Osteocyte (in vitro differentiated cells): ENCODE results near the gene HCRTR2. TPM values are rescaled to one million over a fixed set of nuclear protein-coding genes. Genes with fewer than 3 reads are reported as not detected.

Source experiments
- DNase-seq: peaks from one replicate; pipeline ENCODE4 v3.0.0; 2021; ENCODE audit warnings: mixed read lengths; ENCODE audit not compliant: unreplicated experiment; ENCODE audit errors: extremely low spot score
- H3K27ac Mint-ChIP-seq: one replicate; pipeline ENCODE4 v1.8.0; 2021; ENCODE audit warnings: mild to moderate bottlenecking, mixed read lengths; ENCODE audit not compliant: unreplicated experiment
- H3K27me3 Mint-ChIP-seq: one replicate; pipeline ENCODE4 v1.8.0; 2021; ENCODE audit warnings: mixed read lengths; ENCODE audit not compliant: unreplicated experiment
- H3K36me3 Mint-ChIP-seq: one replicate; pipeline ENCODE4 v1.8.0; 2021; ENCODE audit warnings: mixed read lengths; ENCODE audit not compliant: unreplicated experiment
- H3K4me1 Mint-ChIP-seq: one replicate; pipeline ENCODE4 v1.8.0; 2021; ENCODE audit warnings: mixed read lengths; ENCODE audit not compliant: unreplicated experiment
- H3K4me3 Mint-ChIP-seq: one replicate; pipeline ENCODE4 v1.8.0; 2021; ENCODE audit warnings: mild to moderate bottlenecking, moderate library complexity, mixed read lengths; ENCODE audit not compliant: unreplicated experiment
- H3K9me3 Mint-ChIP-seq: one replicate; pipeline ENCODE4 v1.8.0; 2021; ENCODE audit warnings: mixed read lengths; ENCODE audit not compliant: unreplicated experiment
- CTCF ChIP-seq: fragments of 200-600 bp; sonication (generic); IDR thresholded peaks from 2 replicates; pipeline ENCODE4 v1.5.0; 2021; ENCODE audit warnings: antibody characterized with exemption, mild to moderate bottlenecking, moderate library complexity
- total RNA-seq: library from RNA; stranded (reverse); gene quantifications from 2 replicates; pipeline ENCODE4 v1.2.1, GENCODE V29; 2021

HCRTR2 gene
- total RNA-seq, 1 donor from 2014 or later = not detected

DNA sequence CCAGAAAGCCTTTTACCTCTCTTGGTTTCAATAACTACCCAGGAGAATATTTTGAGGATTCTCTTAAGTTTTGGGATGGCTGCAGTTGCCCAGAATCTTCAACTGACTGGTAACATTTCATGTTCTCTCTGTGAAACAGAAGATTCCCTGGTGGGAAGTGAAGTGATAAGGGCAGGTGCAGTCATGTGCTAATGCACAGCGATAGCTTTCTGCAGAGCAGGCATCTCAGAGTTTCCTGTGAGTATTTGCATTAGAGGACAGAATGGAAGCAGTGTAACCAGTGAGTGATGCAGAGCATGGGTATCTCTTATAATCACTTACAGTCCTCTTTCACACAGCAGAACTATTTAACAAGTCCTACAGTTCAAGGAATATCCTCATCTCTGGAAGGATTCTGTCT is 76.1 kb downstream of the HCRTR2 start:
- no peaks in the 10 kb centered on the region for H3K4me1 Mint-ChIP-seq
- TF ChIP-seq CTCF = no peak
- H3K27me3 Mint-ChIP-seq = peaks cover 10% of the 10 kb centered on the region
- no peak overlapping the region for H3K4me3 Mint-ChIP-seq
- no peak for DNase-seq
- no peaks in the 10 kb centered on the region for H3K9me3 Mint-ChIP-seq
- H3K36me3 Mint-ChIP-seq = no peaks in the 10 kb centered on the region
- H3K27ac Mint-ChIP-seq = no peak overlapping the region

- Mint-ChIP-seq H3K36me3 (no peaks in the 10 kb centered on the region), H3K27me3 (peaks cover 10% of the 10 kb centered on the region), H3K4me3 (no peak overlapping the region), H3K9me3 (no peaks in the 10 kb centered on the region), H3K27ac (no peak overlapping the region), H3K4me1 (no peaks in the 10 kb centered on the region)
- TF ChIP-seq CTCF = no peak
- no peak for DNase-seq
Observed at GRCh38 chr6:55255113-55255512, 80.8 kb downstream of the HCRTR2 start.

- Mint-ChIP-seq H3K36me3 (no peaks in the 10 kb centered on the region), H3K4me3 (no peak overlapping the region), H3K27me3 (peaks cover 2% of the 10 kb centered on the region), H3K27ac (no peak overlapping the region), H3K4me1 (no peaks in the 10 kb centered on the region), H3K9me3 (no peaks in the 10 kb centered on the region)
- TF ChIP-seq CTCF = no peak
- DNase-seq = no peak
Observed at GRCh38 chr6:55260181-55260580, 85.9 kb downstream of the HCRTR2 start.

DNA sequence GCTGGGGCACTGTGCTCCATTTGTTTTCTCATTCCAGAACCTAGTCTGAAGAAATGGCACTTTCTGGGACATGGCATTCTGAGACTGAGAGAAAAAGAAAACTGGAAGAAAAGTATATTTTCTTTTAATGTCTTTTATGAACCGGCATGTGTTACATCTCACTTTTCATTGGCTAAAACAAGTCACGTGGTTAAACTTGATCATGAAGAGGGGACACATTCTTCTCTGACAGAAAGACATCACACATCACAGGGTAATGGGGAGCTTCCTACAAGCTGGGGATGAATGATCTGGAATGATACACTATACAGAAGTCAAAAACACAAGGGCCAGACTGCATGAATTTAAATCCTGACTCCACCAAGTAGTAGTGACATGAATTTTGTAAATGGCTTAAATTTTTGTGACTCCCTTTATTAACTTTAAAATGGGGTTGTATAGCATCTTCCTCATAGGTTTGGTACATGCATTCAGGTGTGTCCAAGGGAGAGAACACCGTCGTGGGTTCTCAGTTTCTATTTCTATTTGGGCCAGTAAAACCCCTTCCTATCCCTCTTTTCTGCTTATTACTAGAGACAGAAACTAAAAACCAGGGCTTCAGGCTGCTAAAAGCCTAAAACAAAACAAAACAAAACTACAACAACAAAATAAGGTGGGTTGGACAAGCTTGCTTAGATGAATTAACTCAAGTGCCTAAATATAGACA is 91.2 kb downstream of the HCRTR2 start:
- H3K27me3 Mint-ChIP-seq = peaks cover 2% of the 10 kb centered on the region
- TF ChIP-seq CTCF = no peak
- no peaks in the 10 kb centered on the region for H3K36me3 Mint-ChIP-seq
- no peaks in the 10 kb centered on the region for H3K9me3 Mint-ChIP-seq
- DNase-seq = no peak
- H3K27ac Mint-ChIP-seq = no peak overlapping the region
- no peaks in the 10 kb centered on the region for H3K4me1 Mint-ChIP-seq
- H3K4me3 Mint-ChIP-seq = no peak overlapping the region

DNA sequence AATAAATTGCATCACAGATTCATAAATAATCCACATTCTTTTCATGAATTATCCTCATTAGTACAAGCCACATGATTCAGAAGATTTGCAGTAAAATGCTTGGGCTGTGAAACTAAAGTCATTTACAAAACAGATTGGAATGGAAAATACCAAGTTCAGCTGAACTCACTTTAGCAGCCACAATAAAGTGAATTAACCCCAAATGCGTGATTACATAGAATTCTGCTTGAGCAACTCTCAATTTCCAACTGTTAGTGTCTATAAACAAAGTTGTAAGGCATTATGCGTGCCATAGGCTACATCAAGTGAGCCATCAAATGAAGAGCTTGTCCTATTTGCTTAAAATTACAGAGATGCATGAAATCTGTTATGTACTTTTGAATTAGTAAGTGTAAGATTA is 92.6 kb downstream of the HCRTR2 start:
- H3K4me1 Mint-ChIP-seq = no peaks in the 10 kb centered on the region
- H3K27me3 Mint-ChIP-seq = peaks cover 2% of the 10 kb centered on the region
- no peak overlapping the region for H3K4me3 Mint-ChIP-seq
- DNase-seq = no peak
- H3K36me3 Mint-ChIP-seq = no peaks in the 10 kb centered on the region
- TF ChIP-seq CTCF = no peak
- H3K27ac Mint-ChIP-seq = no peak overlapping the region
- H3K9me3 Mint-ChIP-seq = no peaks in the 10 kb centered on the region
